Panc1 (cell line): ENCODE results near the gene RBBP8. TPM values are rescaled to one million over a fixed set of nuclear protein-coding genes. Genes with fewer than 3 reads are reported as not detected.

Source experiments
- ATAC-seq: fragments of 200-7000 bp; cut with Tn5 transposase; 2 replicates; pipeline ENCODE4 v1.9.1; 2020; ENCODE audit warnings: mild to moderate bottlenecking, moderate library complexity
- BruUV-seq: library from RNA; stranded (reverse); fragments of 400-500 nt; replicated peaks from 2 replicates; lab custom pipeline; 2021; lab: Mats Ljungman, UMichigan
- CTCF ChIA-PET: fragments of 300-600 bp; sonication (Branson Sonifier 250); formaldehyde crosslinking; loops from one replicate; lab custom pipeline; 2022; ENCODE audit warnings: antibody characterized with exemption; lab: Charles Lee
- POLR2A ChIA-PET: fragments of 300-600 bp; sonication (Branson Sonifier 250); formaldehyde crosslinking; loops from one replicate; lab custom pipeline; 2022; ENCODE audit warnings: antibody characterized with exemption; lab: Charles Lee
- DNase-seq: peaks from one replicate; pipeline ENCODE4 v3.0.0-alpha.2; 2010; ENCODE audit warnings: low read depth, low spot score
- H3K27ac ChIP-seq: 2 replicates; pipeline ENCODE4 v1.5.1; 2011; ENCODE audit warnings: mild to moderate bottlenecking, low read length, inconsistent platforms
- H3K27me3 ChIP-seq: fragments of 200-500 bp; sonication (Bioruptor generic); 2 replicates; pipeline ENCODE4 v1.6.0; 2014; ENCODE audit warnings: low read length, inconsistent platforms; ENCODE audit not compliant: control insufficient read depth, insufficient read depth
- H3K36me3 ChIP-seq: fragments of 200-500 bp; sonication (Bioruptor generic); 2 replicates; pipeline ENCODE4 v1.5.1; 2014; ENCODE audit warnings: inconsistent platforms, mild to moderate bottlenecking, low read length, moderate library complexity; ENCODE audit not compliant: control insufficient read depth, insufficient read depth
- H3K4me1 ChIP-seq: 2 replicates; pipeline ENCODE4 v1.5.1; 2011; ENCODE audit warnings: inconsistent platforms, mild to moderate bottlenecking, low read length, moderate library complexity; ENCODE audit not compliant: control insufficient read depth, insufficient read depth
- H3K4me3 ChIP-seq, 2 experiments: 2 replicates each; pipeline ENCODE4 v1.5.1; 2011 to 2012; ENCODE audit warnings: low read depth in 2 of 2, low read length in 2 of 2, mild to moderate bottlenecking in 2 of 2, inconsistent platforms in 1 of 2, moderate library complexity in 1 of 2
- H3K9me3 ChIP-seq: fragments of 200-500 bp; sonication (Bioruptor generic); 2 replicates; pipeline ENCODE4 v1.5.1; 2014; ENCODE audit warnings: low read depth, mild to moderate bottlenecking, inconsistent platforms, low read length, moderate library complexity; ENCODE audit not compliant: control insufficient read depth, insufficient read depth
- POLR2AphosphoS5 ChIP-seq: IDR thresholded peaks from 2 replicates; pipeline ENCODE4 v1.6.1; 2012; ENCODE audit warnings: mild to moderate bottlenecking, low read depth, low read length, moderate library complexity
- SIN3A ChIP-seq: IDR thresholded peaks from 2 replicates; pipeline ENCODE4 v1.6.1; 2012; ENCODE audit warnings: low read depth, mild to moderate bottlenecking, low read length, moderate library complexity, borderline replicate concordance; ENCODE audit not compliant: insufficient read depth
- TCF7L2 ChIP-seq: IDR thresholded peaks from 2 replicates; pipeline ENCODE4 v1.6.1; 2011; ENCODE audit warnings: mild to moderate bottlenecking, low read depth, low read length, inconsistent platforms
- in situ Hi-C: cut with HindIII; loops from 2 replicates; pipeline ENCODE4 v1.10.0; 2016; ENCODE audit warnings: low sequenced_read_pairs, low pct_unique_long_range_greater_than_20kb
- intact Hi-C: fragments of 100-400 bp; cut with micrococcal nuclease; formaldehyde crosslinking; loops from one replicate; pipeline ENCODE4 v1.10.0; 2022; ENCODE audit not compliant: unreplicated experiment
- total RNA-seq: library from RNA; stranded (reverse); gene quantifications from one replicate; pipeline ENCODE4 v1.2.1, GENCODE V29; 2021; ENCODE audit not compliant: unreplicated experiment
- TF ChIP-seq, protein P1 (sequence below): fragments of 450-650 bp; IDR thresholded peaks from 2 replicates; pipeline ENCODE4 v1.5.1; 2017; ENCODE audit warnings: mild to moderate bottlenecking
- TF ChIP-seq, protein P2 (sequence below), 2 experiments: IDR thresholded peaks; 2 replicates each; pipeline ENCODE4 v1.6.1; 2011 to 2012; ENCODE audit warnings: low read depth in 2 of 2, control low read depth in 1 of 2, low read length in 1 of 2, mild to moderate bottlenecking in 1 of 2, moderate library complexity in 1 of 2; ENCODE audit not compliant: insufficient read depth in 1 of 2

The RBBP8 gene
- total RNA-seq, 1 experiment from 2014 or later: 62.8 TPM

DNA sequence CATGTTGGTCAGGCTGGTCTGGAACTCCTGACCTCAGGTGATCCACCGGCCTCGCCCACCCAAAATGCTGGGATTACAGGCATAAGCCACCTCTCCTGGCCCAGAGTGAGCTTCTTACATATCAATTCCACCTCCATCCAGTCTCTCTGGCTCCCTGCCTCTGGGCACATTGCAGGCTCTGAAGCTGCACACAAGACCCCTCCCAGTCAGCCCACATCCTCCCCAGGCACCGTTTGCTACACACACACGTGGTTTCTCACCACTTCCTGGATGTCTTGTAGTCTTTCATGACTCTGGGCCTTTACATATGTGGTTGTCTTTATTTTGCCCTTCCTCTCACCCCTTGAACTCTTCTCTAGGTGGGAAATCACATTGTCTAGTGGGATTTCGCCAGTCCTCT, 138.2 kb downstream of the RBBP8 start:
- no peaks in the 10 kb centered on the region for H3K36me3 ChIP-seq
- H3K9me3 ChIP-seq: no peaks in the 10 kb centered on the region
- BruUV-seq: no TSS peak
- no peaks in the 10 kb centered on the region for H3K27me3 ChIP-seq
- in situ Hi-C loops: no loop called here
- ChIA-PET POLR2A (no interaction called here), CTCF (interaction anchor here (0.7 kb wide), 1 partner anchor 14 kb away, joined by 5 read pairs; no protein-coding TSS in a partner anchor)
- TF ChIP-seq SIN3A: no peak
- H3K27ac ChIP-seq: no peak overlapping the region
- peaks cover 14% of the 10 kb centered on the region for H3K4me1 ChIP-seq
- DNase-seq: no peak
- H3K4me3 ChIP-seq: no peak overlapping the region
- no peak for ATAC-seq
- intact Hi-C loops: no loop called here

DNA sequence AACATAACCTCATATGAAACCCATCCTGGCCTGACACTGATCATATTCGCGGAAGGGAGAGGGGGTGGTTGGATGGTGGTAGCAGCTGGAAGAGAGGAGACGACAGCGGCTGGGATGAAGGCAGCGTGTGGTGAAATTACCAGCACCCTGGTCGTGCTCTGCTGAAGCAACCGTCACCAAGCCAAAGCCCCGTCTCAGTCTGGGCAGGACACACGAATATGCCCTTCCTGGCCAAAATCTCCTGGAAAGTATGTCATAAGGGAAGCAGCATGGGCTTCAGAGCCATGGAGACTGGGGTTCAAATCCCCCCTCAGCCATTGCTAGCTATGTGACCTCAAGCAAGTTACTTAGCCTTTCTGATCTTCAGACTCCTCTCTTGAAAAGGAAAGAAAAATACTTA, 139.0 kb downstream of the RBBP8 start:
- intact Hi-C loops (no loop called here), in situ Hi-C loops (no loop called here)

More for the DNA sequence above, 139.0 kb downstream of the RBBP8 start:
- H3K9me3 ChIP-seq: no peaks in the 10 kb centered on the region
- DNase-seq (no peak), ATAC-seq (no peak)
- ChIA-PET POLR2A (no interaction called here), CTCF (no interaction called here)
- BruUV-seq: no TSS peak
- H3K4me1 ChIP-seq: peaks cover 10% of the 10 kb centered on the region; the same call in 1 of the 2 replicates
- H3K4me3 ChIP-seq: no peak overlapping the region
- no peak overlapping the region for H3K27ac ChIP-seq
- no peaks in the 10 kb centered on the region for H3K36me3 ChIP-seq
- no peaks in the 10 kb centered on the region for H3K27me3 ChIP-seq
- TF ChIP-seq, protein P1, sequence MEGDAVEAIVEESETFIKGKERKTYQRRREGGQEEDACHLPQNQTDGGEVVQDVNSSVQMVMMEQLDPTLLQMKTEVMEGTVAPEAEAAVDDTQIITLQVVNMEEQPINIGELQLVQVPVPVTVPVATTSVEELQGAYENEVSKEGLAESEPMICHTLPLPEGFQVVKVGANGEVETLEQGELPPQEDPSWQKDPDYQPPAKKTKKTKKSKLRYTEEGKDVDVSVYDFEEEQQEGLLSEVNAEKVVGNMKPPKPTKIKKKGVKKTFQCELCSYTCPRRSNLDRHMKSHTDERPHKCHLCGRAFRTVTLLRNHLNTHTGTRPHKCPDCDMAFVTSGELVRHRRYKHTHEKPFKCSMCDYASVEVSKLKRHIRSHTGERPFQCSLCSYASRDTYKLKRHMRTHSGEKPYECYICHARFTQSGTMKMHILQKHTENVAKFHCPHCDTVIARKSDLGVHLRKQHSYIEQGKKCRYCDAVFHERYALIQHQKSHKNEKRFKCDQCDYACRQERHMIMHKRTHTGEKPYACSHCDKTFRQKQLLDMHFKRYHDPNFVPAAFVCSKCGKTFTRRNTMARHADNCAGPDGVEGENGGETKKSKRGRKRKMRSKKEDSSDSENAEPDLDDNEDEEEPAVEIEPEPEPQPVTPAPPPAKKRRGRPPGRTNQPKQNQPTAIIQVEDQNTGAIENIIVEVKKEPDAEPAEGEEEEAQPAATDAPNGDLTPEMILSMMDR: no peak
- TF ChIP-seq SIN3A (no peak), TCF7L2 (no peak), POLR2AphosphoS5 (no peak)
- TF ChIP-seq, protein P2, sequence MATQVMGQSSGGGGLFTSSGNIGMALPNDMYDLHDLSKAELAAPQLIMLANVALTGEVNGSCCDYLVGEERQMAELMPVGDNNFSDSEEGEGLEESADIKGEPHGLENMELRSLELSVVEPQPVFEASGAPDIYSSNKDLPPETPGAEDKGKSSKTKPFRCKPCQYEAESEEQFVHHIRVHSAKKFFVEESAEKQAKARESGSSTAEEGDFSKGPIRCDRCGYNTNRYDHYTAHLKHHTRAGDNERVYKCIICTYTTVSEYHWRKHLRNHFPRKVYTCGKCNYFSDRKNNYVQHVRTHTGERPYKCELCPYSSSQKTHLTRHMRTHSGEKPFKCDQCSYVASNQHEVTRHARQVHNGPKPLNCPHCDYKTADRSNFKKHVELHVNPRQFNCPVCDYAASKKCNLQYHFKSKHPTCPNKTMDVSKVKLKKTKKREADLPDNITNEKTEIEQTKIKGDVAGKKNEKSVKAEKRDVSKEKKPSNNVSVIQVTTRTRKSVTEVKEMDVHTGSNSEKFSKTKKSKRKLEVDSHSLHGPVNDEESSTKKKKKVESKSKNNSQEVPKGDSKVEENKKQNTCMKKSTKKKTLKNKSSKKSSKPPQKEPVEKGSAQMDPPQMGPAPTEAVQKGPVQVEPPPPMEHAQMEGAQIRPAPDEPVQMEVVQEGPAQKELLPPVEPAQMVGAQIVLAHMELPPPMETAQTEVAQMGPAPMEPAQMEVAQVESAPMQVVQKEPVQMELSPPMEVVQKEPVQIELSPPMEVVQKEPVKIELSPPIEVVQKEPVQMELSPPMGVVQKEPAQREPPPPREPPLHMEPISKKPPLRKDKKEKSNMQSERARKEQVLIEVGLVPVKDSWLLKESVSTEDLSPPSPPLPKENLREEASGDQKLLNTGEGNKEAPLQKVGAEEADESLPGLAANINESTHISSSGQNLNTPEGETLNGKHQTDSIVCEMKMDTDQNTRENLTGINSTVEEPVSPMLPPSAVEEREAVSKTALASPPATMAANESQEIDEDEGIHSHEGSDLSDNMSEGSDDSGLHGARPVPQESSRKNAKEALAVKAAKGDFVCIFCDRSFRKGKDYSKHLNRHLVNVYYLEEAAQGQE (IDR thresholded peaks at IDR 0.05; ENCODE audit: insufficient read depth in 1 of 2, low read depth in 2 of 2, low read length in 1 of 2): no peak
